Hepatocyte (in vitro differentiated cells): ENCODE data around the gene ZNF664. TPM values are rescaled to one million over a fixed set of nuclear protein-coding genes. Genes with fewer than 3 reads are reported as not detected.

Experiments
- DNase-seq: peaks from one replicate; pipeline ENCODE4 v3.0.0-alpha.2; 2016; ENCODE audit warnings: low spot score
- H2AFZ ChIP-seq: fragments of 200-600 bp; sonication (generic); 2 replicates; pipeline ENCODE4 v1.6.0; 2016; ENCODE audit warnings: antibody characterized with exemption, mild to moderate bottlenecking
- H3K27ac ChIP-seq: fragments of 200-600 bp; sonication (generic); 2 replicates; pipeline ENCODE4 v1.5.1; 2016; ENCODE audit warnings: mild to moderate bottlenecking
- H3K27me3 ChIP-seq: fragments of 200-600 bp; sonication (generic); 2 replicates; pipeline ENCODE4 v1.6.1; 2016
- H3K36me3 ChIP-seq: fragments of 200-600 bp; sonication (generic); replicated peaks from 2 replicates; pipeline ENCODE4 v1.5.1; 2016; ENCODE audit warnings: low read depth; ENCODE audit not compliant: insufficient read depth
- H3K4me1 ChIP-seq: fragments of 200-600 bp; sonication (generic); 2 replicates; pipeline ENCODE4 v1.5.1; 2016; ENCODE audit warnings: mild to moderate bottlenecking, moderate library complexity; ENCODE audit not compliant: insufficient read depth
- H3K4me2 ChIP-seq: fragments of 200-600 bp; sonication (generic); 2 replicates; pipeline ENCODE4 v1.6.0; 2016
- H3K4me3 ChIP-seq: fragments of 200-600 bp; sonication (generic); 2 replicates; pipeline ENCODE4 v1.5.1; 2016; ENCODE audit warnings: mild to moderate bottlenecking
- H3K79me2 ChIP-seq: fragments of 200-600 bp; sonication (generic); 2 replicates; pipeline ENCODE4 v1.6.0; 2017; ENCODE audit warnings: mild to moderate bottlenecking
- H3K9me2 ChIP-seq: fragments of 200-600 bp; sonication (generic); replicated peaks from 2 replicates; pipeline ENCODE4 v1.6.0; 2017; ENCODE audit warnings: mild to moderate bottlenecking; ENCODE audit not compliant: insufficient read depth
- H3K9me3 ChIP-seq: fragments of 200-600 bp; sonication (generic); 2 replicates; pipeline ENCODE4 v1.5.1; 2016; ENCODE audit warnings: low read depth, mild to moderate bottlenecking
- H4K20me1 ChIP-seq: fragments of 200-600 bp; sonication (generic); 2 replicates; pipeline ENCODE4 v1.6.0; 2016; ENCODE audit warnings: mild to moderate bottlenecking; ENCODE audit not compliant: insufficient read depth, poor library complexity, severe bottlenecking
- CTCF ChIP-seq: fragments of 200-600 bp; sonication (generic); IDR thresholded peaks from 2 replicates; pipeline ENCODE4 v1.5.1; 2016; ENCODE audit warnings: antibody characterized with exemption, mild to moderate bottlenecking; ENCODE audit not compliant: poor library complexity
- EZH2 ChIP-seq: fragments of 200-600 bp; sonication (generic); IDR thresholded peaks from 2 replicates; pipeline ENCODE4 v1.6.1; 2016; ENCODE audit warnings: antibody characterized with exemption, mild to moderate bottlenecking, borderline replicate concordance
- EZH2phosphoT487 ChIP-seq: fragments of 200-600 bp; sonication (generic); IDR thresholded peaks from one replicate; pipeline ENCODE4 v1.6.1; 2018; ENCODE audit warnings: antibody characterized with exemption, mild to moderate bottlenecking, low read depth, moderate library complexity; ENCODE audit not compliant: unreplicated experiment, severe bottlenecking
- WGBS: methylation state at CpG from one replicate; pipeline ENCODE4 v1.1.6; 2016; ENCODE audit warnings: low lambda C conversion rate; ENCODE audit errors: missing lambda C conversion rate; 5-methylcytosine and 5-hydroxymethylcytosine counted together
- polyA plus RNA-seq: library from polyadenylated mRNA; unstranded; fragments of >200 nt; fragmentation: Nextera tagmentation; extraction: Ambion mirVana; gene quantifications from 2 replicates; pipeline ENCODE4 v1.2.1, GENCODE V29; 2016
- total RNA-seq: library from RNA; depleted of rRNA; stranded (reverse); fragments of >200 nt; gene quantifications from 2 replicates; pipeline ENCODE4 v1.2.3, GENCODE V29; 2014

The ZNF664 gene
- total and polyA plus RNA-seq, 2 experiments from 2014 or later: 17.6 to 80.4 TPM

GRCh38 chr12:124013073-124013472 lies 40.1 kb downstream of the ZNF664 start:
- H3K36me3 ChIP-seq: peaks cover 7% of the 10 kb centered on the region
- no peak overlapping the region for H3K4me3 ChIP-seq
- no peak for DNase-seq
- H3K9me2 ChIP-seq: no peaks in the 10 kb centered on the region
- peaks cover 21% of the 10 kb centered on the region for H3K4me1 ChIP-seq
- TF ChIP-seq EZH2phosphoT487: no peak
- TF ChIP-seq CTCF: no peak
- no peak for TF ChIP-seq EZH2
- H4K20me1 ChIP-seq: peaks cover 5% of the 10 kb centered on the region
- H3K79me2 ChIP-seq: peaks cover 18% of the 10 kb centered on the region
- 97% methylated on average over 7 of the region's 7 CpGs for WGBS
- H3K4me2 ChIP-seq: no peak overlapping the region
- H3K9me3 ChIP-seq: no peaks in the 10 kb centered on the region
- H3K27me3 ChIP-seq: no peaks in the 10 kb centered on the region
- H2AFZ ChIP-seq: no peak overlapping the region
- no peak overlapping the region for H3K27ac ChIP-seq

- Histone ChIP-seq H3K4me1 (peaks cover 18% of the 10 kb centered on the region), H3K9me3 (no peaks in the 10 kb centered on the region), H3K79me2 (no peaks in the 10 kb centered on the region), H3K9me2 (no peaks in the 10 kb centered on the region), H3K4me3 (no peak overlapping the region), H3K36me3 (peaks cover 7% of the 10 kb centered on the region), H3K27me3 (no peaks in the 10 kb centered on the region), H3K27ac (peak overlapping the region; percentile 73), H4K20me1 (no peaks in the 10 kb centered on the region), H2AFZ (no peak overlapping the region), H3K4me2 (no peak overlapping the region)
- 82% methylated on average over 13 of the region's 13 CpGs for WGBS
- TF ChIP-seq EZH2phosphoT487: no peak
- no peak for TF ChIP-seq CTCF
- no peak for TF ChIP-seq EZH2
- no peak for DNase-seq
Measured at GRCh38 chr12:124015494-124016461, 42.8 kb downstream of the ZNF664 start.

GRCh38 chr12:124017064-124017463 lies 44.0 kb downstream of the ZNF664 start:
- H2AFZ ChIP-seq: no peak overlapping the region
- peaks cover 7% of the 10 kb centered on the region for H3K36me3 ChIP-seq
- H4K20me1 ChIP-seq: no peaks in the 10 kb centered on the region
- peak overlapping the region; percentile 73 for H3K27ac ChIP-seq
- DNase-seq: no peak
- no peaks in the 10 kb centered on the region for H3K9me3 ChIP-seq
- WGBS: 87% methylated on average over 2 of the region's 2 CpGs
- no peak for TF ChIP-seq EZH2phosphoT487
- no peak for TF ChIP-seq CTCF
- TF ChIP-seq EZH2: no peak
- no peaks in the 10 kb centered on the region for H3K27me3 ChIP-seq
- no peaks in the 10 kb centered on the region for H3K9me2 ChIP-seq
- no peak overlapping the region for H3K4me2 ChIP-seq
- H3K4me3 ChIP-seq: no peak overlapping the region
- no peaks in the 10 kb centered on the region for H3K79me2 ChIP-seq
- peaks cover 22% of the 10 kb centered on the region for H3K4me1 ChIP-seq
